ENCODE results near the gene CASQ1. TPM values are rescaled to one million over a fixed set of nuclear protein-coding genes. Genes with fewer than 3 reads are reported as not detected.

The CASQ1 gene
- total RNA-seq, 1 experiment from 2014 or later = not detected

- no peaks in the 10 kb centered on the region for H3K27me3 ChIP-seq
- no peak overlapping the region for H3K4me3 ChIP-seq
- H3K36me3 ChIP-seq = peaks cover 80% of the 10 kb centered on the region
- no peak for DNase-seq
- no peaks in the 10 kb centered on the region for H3K9me3 ChIP-seq
Measured at GRCh38 chr1:160208557-160209320, 18.4 kb downstream of the CASQ1 start.

GRCh38 chr1:160209321-160210046 is 19.1 kb downstream of the CASQ1 start:
- H3K9me3 ChIP-seq = no peaks in the 10 kb centered on the region
- peaks cover 87% of the 10 kb centered on the region for H3K36me3 ChIP-seq
- no peak for DNase-seq

GRCh38 chr1:160210561-160210960 is 20.2 kb downstream of the CASQ1 start:
- no peaks in the 10 kb centered on the region for H3K27me3 ChIP-seq
- H3K4me3 ChIP-seq = no peak overlapping the region
- no peaks in the 10 kb centered on the region for H3K9me3 ChIP-seq
- H3K36me3 ChIP-seq = peaks cover 95% of the 10 kb centered on the region
- no peak for DNase-seq

More at GRCh38 chr1:160209321-160210046, 19.1 kb downstream of the CASQ1 start:
- Histone ChIP-seq H3K4me3 (no peak overlapping the region), H3K27me3 (no peaks in the 10 kb centered on the region)

- peaks cover 97% of the 10 kb centered on the region for H3K36me3 ChIP-seq
- H3K4me3 ChIP-seq = no peak overlapping the region
- no peaks in the 10 kb centered on the region for H3K27me3 ChIP-seq
- no peaks in the 10 kb centered on the region for H3K9me3 ChIP-seq
- no peak for DNase-seq
Measured at GRCh38 chr1:160211046-160211790, 20.8 kb downstream of the CASQ1 start.

- no peaks in the 10 kb centered on the region; the same call in 1 of the 2 replicates for H3K27me3 ChIP-seq
- H3K36me3 ChIP-seq = peaks cover 98% of the 10 kb centered on the region
- no peak for DNase-seq
Measured at GRCh38 chr1:160214481-160215140, 24.2 kb downstream of the CASQ1 start.

GRCh38 chr1:160216301-160216700 is 25.9 kb downstream of the CASQ1 start:
- no peaks in the 10 kb centered on the region for H3K9me3 ChIP-seq
- peaks cover 94% of the 10 kb centered on the region for H3K36me3 ChIP-seq
- no peaks in the 10 kb centered on the region; the same call in 1 of the 2 replicates for H3K27me3 ChIP-seq

More at GRCh38 chr1:160214481-160215140, 24.2 kb downstream of the CASQ1 start:
- Histone ChIP-seq H3K4me3 (no peak overlapping the region), H3K9me3 (no peaks in the 10 kb centered on the region)

GRCh38 chr1:160217481-160218051 is 27.2 kb downstream of the CASQ1 start:
- H3K9me3 ChIP-seq = no peaks in the 10 kb centered on the region
- no peaks in the 10 kb centered on the region; the same call in 1 of the 2 replicates for H3K27me3 ChIP-seq
- peaks cover 92% of the 10 kb centered on the region for H3K36me3 ChIP-seq
- H3K4me3 ChIP-seq = no peak overlapping the region
- no peak for DNase-seq

More at GRCh38 chr1:160216301-160216700, 25.9 kb downstream of the CASQ1 start:
- no peak overlapping the region for H3K4me3 ChIP-seq
- no peak for DNase-seq

- Histone ChIP-seq H3K4me3 (no peak overlapping the region), H3K36me3 (peaks cover 92% of the 10 kb centered on the region), H3K27me3 (no peaks in the 10 kb centered on the region; the same call in 1 of the 2 replicates), H3K9me3 (no peaks in the 10 kb centered on the region)
- DNase-seq = peak; percentile 58
Measured at GRCh38 chr1:160219062-160219929, 28.9 kb downstream of the CASQ1 start.

GRCh38 chr1:160220301-160220700 is 29.9 kb downstream of the CASQ1 start:
- Histone ChIP-seq H3K9me3 (no peaks in the 10 kb centered on the region), H3K4me3 (no peak overlapping the region), H3K36me3 (peaks cover 92% of the 10 kb centered on the region), H3K27me3 (no peaks in the 10 kb centered on the region; the same call in 1 of the 2 replicates)
- no peak for DNase-seq

GRCh38 chr1:160221089-160221488 is 30.7 kb downstream of the CASQ1 start:
- Histone ChIP-seq H3K4me3 (no peak overlapping the region), H3K27me3 (no peaks in the 10 kb centered on the region; the same call in 1 of the 2 replicates), H3K9me3 (no peaks in the 10 kb centered on the region), H3K36me3 (peaks cover 92% of the 10 kb centered on the region)
- DNase-seq = no peak

- H3K36me3 ChIP-seq = peaks cover 92% of the 10 kb centered on the region
- H3K27me3 ChIP-seq = no peaks in the 10 kb centered on the region; the same call in 1 of the 2 replicates
- no peaks in the 10 kb centered on the region for H3K9me3 ChIP-seq
- DNase-seq = no peak
- H3K4me3 ChIP-seq = no peak overlapping the region
Measured at GRCh38 chr1:160222546-160222945, 32.2 kb downstream of the CASQ1 start.

- Histone ChIP-seq H3K4me3 (no peak overlapping the region), H3K36me3 (peaks cover 91% of the 10 kb centered on the region), H3K27me3 (no peaks in the 10 kb centered on the region; the same call in 1 of the 2 replicates), H3K9me3 (no peaks in the 10 kb centered on the region)
- DNase-seq = no peak
Measured at GRCh38 chr1:160224606-160225005, 34.2 kb downstream of the CASQ1 start.

GRCh38 chr1:160225345-160225744 is 35.0 kb downstream of the CASQ1 start:
- Histone ChIP-seq H3K27me3 (no peaks in the 10 kb centered on the region), H3K36me3 (peaks cover 90% of the 10 kb centered on the region), H3K9me3 (no peaks in the 10 kb centered on the region), H3K4me3 (no peak overlapping the region)
- DNase-seq = no peak

GRCh38 chr1:160226623-160227022 is 36.2 kb downstream of the CASQ1 start:
- Histone ChIP-seq H3K9me3 (no peaks in the 10 kb centered on the region), H3K4me3 (no peak overlapping the region), H3K36me3 (peaks cover 92% of the 10 kb centered on the region), H3K27me3 (no peaks in the 10 kb centered on the region)
- DNase-seq = no peak

GRCh38 chr1:160227034-160227433 is 36.7 kb downstream of the CASQ1 start:
- peaks cover 92% of the 10 kb centered on the region for H3K36me3 ChIP-seq
- no peak overlapping the region for H3K4me3 ChIP-seq
- no peaks in the 10 kb centered on the region for H3K27me3 ChIP-seq
- no peak for DNase-seq
- H3K9me3 ChIP-seq = no peaks in the 10 kb centered on the region
